ENCODE data around the gene APRT. TPM values are rescaled to one million over a fixed set of nuclear protein-coding genes. Genes with fewer than 3 reads are reported as not detected.
A peak's percentile ranks its signal among the peaks of the same experiment; 100 is the strongest.

The APRT gene
- total RNA-seq, 1 donor from 2014 or later, result 53.4 TPM

GRCh38 chr16:88793251-88793954 is 18.3 kb downstream of the APRT start:
- H3K27ac ChIP-seq, result no peak overlapping the region
- H3K4me3 Mint-ChIP-seq, result no peak overlapping the region
- H3K27me3 ChIP-seq, result no peaks in the 10 kb centered on the region
- H3K36me3 ChIP-seq, result no peaks in the 10 kb centered on the region
- H3K27me3 Mint-ChIP-seq (ENCODE audit: insufficient read depth, low read depth), result no peaks in the 10 kb centered on the region
- no peaks in the 10 kb centered on the region for H3K79me2 ChIP-seq (ENCODE audit: low read depth)
- H4K20me1 ChIP-seq (ENCODE audit: low read depth), result no peaks in the 10 kb centered on the region
- peaks cover 21% of the 10 kb centered on the region for H3K4me1 ChIP-seq
- DNase-seq (ENCODE audit: low spot score), result no peak
- H3F3A ChIP-seq (ENCODE audit: low read depth), result peaks cover 8% of the 10 kb centered on the region
- H3K9me3 Mint-ChIP-seq, result no peaks in the 10 kb centered on the region
- TF ChIP-seq CTCF (IDR thresholded peaks at IDR 0.05) (no peak), EZH2 (IDR thresholded peaks at IDR 0.05) (no peak)
- H3K9ac ChIP-seq, result no peak overlapping the region
- no peak overlapping the region for H3K4me2 ChIP-seq
- H3K4me3 ChIP-seq, result no peak overlapping the region
- H3K9me3 ChIP-seq (ENCODE audit: low read depth), result no peaks in the 10 kb centered on the region
- no peak overlapping the region for H2AFZ ChIP-seq (replicated peaks)
- no peaks in the 10 kb centered on the region for H3K36me3 Mint-ChIP-seq
- no peak overlapping the region for H3K27ac Mint-ChIP-seq
- peaks cover 16% of the 10 kb centered on the region for H3K4me1 Mint-ChIP-seq

GRCh38 chr16:88792668-88793250 is 19.0 kb downstream of the APRT start:
- no peak overlapping the region for H3K27ac Mint-ChIP-seq
- H2AFZ ChIP-seq (replicated peaks), result no peak overlapping the region
- H3K9me3 ChIP-seq (ENCODE audit: low read depth), result no peaks in the 10 kb centered on the region
- TF ChIP-seq EZH2phosphoT487 (IDR thresholded peaks at IDR 0.05) (no peak), EZH2 (IDR thresholded peaks at IDR 0.05) (no peak), CTCF (IDR thresholded peaks at IDR 0.05) (no peak)
- peaks cover 16% of the 10 kb centered on the region for H3K4me1 Mint-ChIP-seq
- peak overlapping the region; percentile 17 for H3K4me3 Mint-ChIP-seq
- H3K9me3 Mint-ChIP-seq, result no peaks in the 10 kb centered on the region
- no peak overlapping the region for H3K4me3 ChIP-seq
- H3K27me3 Mint-ChIP-seq (ENCODE audit: insufficient read depth, low read depth), result peaks cover 3% of the 10 kb centered on the region
- no peaks in the 10 kb centered on the region for H3K79me2 ChIP-seq (ENCODE audit: low read depth)
- DNase-seq (ENCODE audit: low spot score), result no peak
- no peak overlapping the region for H3K27ac ChIP-seq
- H3K9ac ChIP-seq, result no peak overlapping the region
- peaks cover 8% of the 10 kb centered on the region for H3F3A ChIP-seq (ENCODE audit: low read depth)
- peaks cover 1% of the 10 kb centered on the region for H3K27me3 ChIP-seq
- no peaks in the 10 kb centered on the region for H3K36me3 ChIP-seq
- H3K4me1 ChIP-seq, result peaks cover 21% of the 10 kb centered on the region
- no peaks in the 10 kb centered on the region for H3K36me3 Mint-ChIP-seq
- no peak overlapping the region for H3K4me2 ChIP-seq
- H4K20me1 ChIP-seq (ENCODE audit: low read depth), result no peaks in the 10 kb centered on the region

GRCh38 chr16:88792078-88792550 is 19.6 kb downstream of the APRT start:
- peaks cover 11% of the 10 kb centered on the region for H3F3A ChIP-seq (ENCODE audit: low read depth)
- no peak overlapping the region for H3K27ac Mint-ChIP-seq
- peaks cover 21% of the 10 kb centered on the region for H3K4me1 ChIP-seq
- no peak overlapping the region for H3K4me3 ChIP-seq
- H3K36me3 ChIP-seq, result no peaks in the 10 kb centered on the region
- H3K4me2 ChIP-seq, result no peak overlapping the region
- no peak overlapping the region for H2AFZ ChIP-seq (replicated peaks)
- H3K4me1 Mint-ChIP-seq, result peaks cover 16% of the 10 kb centered on the region
- no peak overlapping the region for H3K9ac ChIP-seq
- peaks cover 4% of the 10 kb centered on the region for H3K27me3 ChIP-seq
- no peaks in the 10 kb centered on the region for H3K9me3 ChIP-seq (ENCODE audit: low read depth)
- DNase-seq (ENCODE audit: low spot score), result no peak
- H3K27me3 Mint-ChIP-seq (ENCODE audit: insufficient read depth, low read depth), result peaks cover 9% of the 10 kb centered on the region
- H4K20me1 ChIP-seq (ENCODE audit: low read depth), result no peaks in the 10 kb centered on the region
- no peak overlapping the region for H3K4me3 Mint-ChIP-seq
- no peaks in the 10 kb centered on the region for H3K79me2 ChIP-seq (ENCODE audit: low read depth)
- TF ChIP-seq EZH2 (IDR thresholded peaks at IDR 0.05) (no peak), CTCF (IDR thresholded peaks at IDR 0.05) (no peak), EZH2phosphoT487 (IDR thresholded peaks at IDR 0.05) (no peak)
- no peak overlapping the region for H3K27ac ChIP-seq
- H3K9me3 Mint-ChIP-seq, result no peaks in the 10 kb centered on the region
- H3K36me3 Mint-ChIP-seq, result no peaks in the 10 kb centered on the region

Data from neural progenitor cell (in vitro differentiated cells).